Glomerular endothelial cell (primary cell): ENCODE data around the gene TAPBPL. TPM values are rescaled to one million over a fixed set of nuclear protein-coding genes. Genes with fewer than 3 reads are reported as not detected.
A peak's percentile ranks its signal among the peaks of the same experiment; 100 is the strongest.
"Not testable (repeated sequence)": the region's sequence is repeated elsewhere in the genome, so short reads cannot be mapped to it uniquely, and the experiment has no call there.

Experiments
- DNase-seq: peaks from one replicate; pipeline ENCODE4 v3.0.0-alpha.2; 2011; ENCODE audit warnings: low read depth, low spot score; ENCODE audit errors: extremely low read depth
- total RNA-seq: library from RNA; depleted of rRNA; stranded (reverse); fragments of >200 nt; gene quantifications from 2 replicates; pipeline ENCODE4 v1.2.3, GENCODE V29; 2015

TAPBPL gene
- total RNA-seq, 1 donor from 2014 or later, result 38.7 TPM

DNA sequence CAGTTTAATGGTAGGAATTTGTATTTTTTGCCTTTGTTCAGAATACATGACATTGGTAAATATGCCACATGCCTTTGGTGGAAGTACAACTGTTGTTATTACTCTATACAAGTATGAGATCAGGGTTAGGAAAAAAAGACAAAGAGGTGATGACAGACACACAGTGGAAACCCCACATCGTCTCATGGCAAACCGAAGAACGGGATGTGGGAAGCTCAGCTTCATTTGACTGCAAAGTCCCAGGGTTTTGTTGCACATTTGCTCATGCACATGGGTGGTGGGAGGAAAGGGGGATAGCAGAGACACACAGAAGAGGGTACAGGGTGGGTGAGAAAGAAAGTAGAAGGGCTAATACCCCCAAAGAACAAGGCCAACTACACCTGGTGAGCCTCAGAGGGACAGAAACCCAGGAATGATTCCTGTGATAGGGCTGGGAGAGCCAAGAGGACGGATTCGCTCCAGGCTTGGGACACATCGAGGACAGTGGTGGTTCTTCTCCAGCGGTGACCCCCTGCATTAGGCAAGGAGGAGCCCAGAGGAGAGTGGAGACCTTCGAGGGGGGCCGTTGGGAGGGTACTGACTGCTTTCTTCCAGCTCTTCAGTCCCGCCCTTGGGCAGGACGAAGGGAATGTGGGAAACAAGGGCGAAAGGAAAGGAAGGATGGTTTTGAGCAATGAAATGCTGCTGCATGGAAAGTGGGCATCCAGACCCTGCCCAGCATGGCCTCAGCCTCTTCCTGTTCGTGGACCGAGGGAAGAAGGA is 10.6 kb downstream of the TAPBPL start:
- DNase-seq, result no peak

DNA sequence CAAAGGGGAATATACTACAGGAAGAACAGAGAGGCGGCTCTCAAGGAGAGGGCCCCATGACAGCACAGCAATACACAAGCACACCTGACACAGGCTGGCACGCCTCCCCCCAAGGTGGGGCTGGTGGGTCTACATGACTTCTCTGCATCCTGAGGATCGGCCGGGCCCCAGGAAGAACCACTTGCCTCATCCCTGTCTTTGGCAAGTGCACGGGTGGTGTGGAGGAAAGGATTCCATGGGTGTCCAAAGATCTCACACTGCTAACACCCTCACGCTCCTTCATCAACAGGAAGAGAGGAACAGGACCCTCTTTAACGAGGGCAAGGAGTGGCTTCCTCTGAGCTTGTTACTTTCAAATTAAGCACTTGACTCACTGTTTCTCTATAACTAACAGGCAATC is 11.4 kb downstream of the TAPBPL start:
- DNase-seq, result no peak

DNA sequence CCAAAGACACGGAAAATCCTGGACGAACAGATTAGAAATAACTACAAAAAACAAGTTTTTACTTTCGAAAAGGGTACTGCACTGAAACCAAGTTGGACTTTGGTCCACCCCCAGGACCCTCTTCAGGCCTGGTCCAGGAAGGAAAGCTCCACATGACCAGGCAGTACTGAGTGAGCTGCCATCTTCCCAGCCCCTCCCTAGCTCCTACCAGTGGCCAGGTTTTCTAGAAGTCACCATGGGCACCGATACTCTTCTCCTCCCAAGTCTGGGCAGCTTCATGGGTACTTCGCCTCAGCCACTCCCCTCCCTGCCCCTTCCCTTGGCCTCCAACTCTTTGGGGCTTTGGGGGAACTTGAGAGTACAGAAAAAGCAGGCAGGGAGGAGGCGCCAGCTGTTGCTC is 12.0 kb downstream of the TAPBPL start:
- DNase-seq, result no peak

DNA sequence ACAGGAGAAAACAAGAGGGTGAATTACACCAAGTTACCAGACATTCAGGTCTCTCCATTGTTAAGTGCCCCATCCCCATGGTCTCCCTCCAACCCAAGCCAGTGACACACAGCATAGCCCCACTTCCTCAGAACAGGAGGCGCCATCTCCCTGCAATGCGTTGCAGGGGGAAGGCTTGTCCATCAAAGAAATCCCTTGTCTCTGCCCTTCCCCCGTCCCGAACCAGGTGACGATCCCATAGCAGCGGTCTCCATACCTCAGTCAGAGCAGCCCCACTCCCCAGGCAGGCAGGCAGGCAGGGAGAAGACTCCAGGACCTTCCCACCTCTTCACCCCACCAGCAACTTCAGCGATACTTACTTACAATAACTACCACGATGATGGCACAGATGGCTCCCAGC is 12.7 kb downstream of the TAPBPL start:
- DNase-seq, result no peak

DNA sequence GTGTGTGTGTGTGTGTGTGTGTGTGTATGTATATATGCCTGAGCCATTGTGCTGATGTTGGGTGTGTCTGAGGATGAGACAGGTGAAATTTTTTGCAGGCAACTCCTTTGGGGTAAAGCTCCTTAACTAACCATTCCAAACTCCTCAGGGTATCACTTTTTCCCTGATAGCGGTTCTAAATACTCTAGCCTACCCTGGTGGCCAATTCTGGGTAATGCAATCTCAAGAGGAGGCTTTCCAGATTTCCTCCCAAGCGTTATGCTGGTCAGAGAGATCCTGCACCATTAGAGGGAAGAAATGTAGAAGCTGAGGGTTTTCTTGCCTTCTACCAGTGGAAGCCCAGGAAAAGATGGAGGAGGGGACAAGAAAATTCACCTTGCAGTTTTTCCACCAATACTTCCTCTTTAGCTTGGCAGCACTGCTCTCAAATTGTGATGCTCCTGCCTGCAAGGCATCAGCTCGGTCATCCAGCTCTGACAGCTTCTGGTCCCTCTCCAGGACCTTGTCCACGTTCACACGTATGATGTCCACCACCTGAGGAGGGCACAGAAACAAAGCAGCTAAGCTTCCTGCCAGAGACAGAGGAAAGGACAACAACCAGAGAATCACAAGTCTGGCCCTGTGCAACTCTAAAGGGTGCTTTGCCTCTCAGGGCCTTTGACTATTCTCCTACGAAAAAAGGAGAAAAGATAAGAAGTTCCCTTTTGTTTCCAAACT is 13.8 kb downstream of the TAPBPL start:
- DNase-seq, result peak; percentile 66

DNA sequence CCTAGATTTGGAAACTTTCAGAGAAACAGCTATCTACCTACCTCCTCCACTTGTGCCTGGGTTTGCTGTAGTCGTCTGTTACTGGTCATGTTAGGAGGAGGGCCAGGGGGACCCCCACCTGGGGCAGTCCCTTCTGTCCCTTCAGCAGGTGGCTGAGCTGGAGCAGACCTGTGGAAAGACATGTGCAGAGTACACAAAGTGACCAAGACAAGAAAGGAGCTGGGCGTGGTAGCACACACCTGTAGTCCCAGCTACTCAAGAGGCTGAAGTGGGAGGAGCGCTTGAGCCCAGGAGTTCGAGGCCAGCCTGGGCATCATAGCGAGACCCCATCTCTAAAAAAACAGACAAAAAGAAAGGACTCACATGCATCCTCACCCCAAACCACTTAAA is 14.3 kb downstream of the TAPBPL start:
- no peak for DNase-seq

DNA sequence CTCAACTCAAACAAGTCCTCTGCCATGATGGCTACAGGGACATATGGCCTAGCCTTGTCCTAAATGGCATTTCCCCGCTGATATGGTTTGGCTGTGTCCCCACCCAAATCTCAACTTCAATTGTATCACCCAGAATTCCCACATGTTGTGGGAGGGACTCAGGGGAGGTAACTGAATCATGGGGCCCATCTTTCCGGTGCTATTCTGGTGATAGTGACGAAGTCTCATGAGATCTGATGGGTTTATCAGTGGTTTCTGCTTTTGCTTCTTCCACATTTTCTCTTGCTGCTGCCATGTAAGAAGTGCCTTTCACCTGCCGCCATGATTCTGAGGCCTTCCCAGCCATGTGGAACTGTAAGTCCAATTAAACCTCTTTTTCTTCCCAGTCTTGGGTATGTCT is 14.9 kb downstream of the TAPBPL start:
- not testable (repeated sequence) for DNase-seq

DNA sequence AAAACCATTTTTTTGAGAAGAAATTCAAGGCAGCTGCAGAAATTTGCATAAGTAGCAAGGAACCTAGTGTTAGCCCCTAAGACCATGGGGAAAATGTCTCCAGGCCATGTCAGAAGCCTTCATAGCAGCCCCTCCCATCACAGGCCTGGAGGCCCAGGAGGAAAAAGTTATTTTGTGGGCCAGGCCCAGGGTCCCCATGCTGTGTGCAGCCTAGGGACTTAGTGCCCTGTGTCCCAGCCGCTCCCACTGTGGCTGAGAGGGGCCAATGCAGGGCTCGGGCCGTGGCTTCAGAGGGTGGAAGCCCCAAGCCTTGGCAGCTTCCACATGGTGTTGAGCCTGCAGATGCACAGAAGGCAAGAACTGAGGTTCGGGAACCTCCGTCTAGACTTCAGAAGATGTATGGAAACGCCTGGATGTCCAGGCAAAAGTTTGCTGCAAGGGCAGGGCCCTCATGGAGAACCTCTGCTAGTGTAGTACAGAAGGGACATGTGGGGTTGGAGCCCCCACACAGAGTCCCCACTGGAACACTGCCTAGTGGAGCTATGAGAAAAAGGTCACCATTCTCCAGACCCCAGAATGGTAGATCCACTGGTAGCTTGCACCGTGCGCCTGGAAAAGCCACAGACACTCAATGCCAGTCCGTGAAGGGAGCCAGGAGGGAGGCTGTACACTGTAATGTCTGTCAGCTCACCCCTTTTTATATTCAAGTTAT is 15.9 kb downstream of the TAPBPL start:
- not testable (repeated sequence) for DNase-seq

DNA sequence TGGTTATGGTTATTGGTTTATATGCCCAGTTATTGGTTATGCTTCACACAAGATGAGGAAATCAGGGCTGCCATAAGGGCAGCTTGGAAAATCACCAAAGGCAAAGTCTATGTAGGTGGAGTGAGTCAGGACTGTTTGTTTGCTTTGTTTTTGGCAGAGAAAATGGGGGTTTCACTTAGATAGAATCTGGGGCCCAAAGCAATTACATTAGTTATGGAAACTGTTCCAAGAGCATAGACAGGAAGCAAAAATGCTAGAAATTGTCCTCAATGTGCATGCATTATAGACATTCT is 16.4 kb downstream of the TAPBPL start:
- no peak for DNase-seq

DNA sequence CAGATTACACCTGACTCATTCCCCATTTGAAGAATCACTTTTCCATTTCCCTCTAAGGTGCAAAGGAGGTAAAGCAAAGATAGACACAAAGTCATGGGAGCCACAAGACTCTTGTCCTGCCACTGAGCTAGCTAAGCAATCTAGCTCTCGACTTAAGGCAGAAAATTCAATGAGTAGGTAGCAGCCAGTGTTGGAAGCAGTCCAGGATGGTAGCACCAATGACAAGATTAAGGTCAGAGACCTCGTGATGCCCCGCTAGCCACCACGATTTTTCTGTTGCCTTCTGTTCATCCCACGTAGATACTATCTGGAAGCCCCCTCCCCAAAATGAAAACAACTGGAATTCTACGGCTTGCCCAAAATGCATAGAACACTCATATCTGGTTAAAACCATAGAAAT is 17.2 kb downstream of the TAPBPL start:
- DNase-seq, result no peak

DNA sequence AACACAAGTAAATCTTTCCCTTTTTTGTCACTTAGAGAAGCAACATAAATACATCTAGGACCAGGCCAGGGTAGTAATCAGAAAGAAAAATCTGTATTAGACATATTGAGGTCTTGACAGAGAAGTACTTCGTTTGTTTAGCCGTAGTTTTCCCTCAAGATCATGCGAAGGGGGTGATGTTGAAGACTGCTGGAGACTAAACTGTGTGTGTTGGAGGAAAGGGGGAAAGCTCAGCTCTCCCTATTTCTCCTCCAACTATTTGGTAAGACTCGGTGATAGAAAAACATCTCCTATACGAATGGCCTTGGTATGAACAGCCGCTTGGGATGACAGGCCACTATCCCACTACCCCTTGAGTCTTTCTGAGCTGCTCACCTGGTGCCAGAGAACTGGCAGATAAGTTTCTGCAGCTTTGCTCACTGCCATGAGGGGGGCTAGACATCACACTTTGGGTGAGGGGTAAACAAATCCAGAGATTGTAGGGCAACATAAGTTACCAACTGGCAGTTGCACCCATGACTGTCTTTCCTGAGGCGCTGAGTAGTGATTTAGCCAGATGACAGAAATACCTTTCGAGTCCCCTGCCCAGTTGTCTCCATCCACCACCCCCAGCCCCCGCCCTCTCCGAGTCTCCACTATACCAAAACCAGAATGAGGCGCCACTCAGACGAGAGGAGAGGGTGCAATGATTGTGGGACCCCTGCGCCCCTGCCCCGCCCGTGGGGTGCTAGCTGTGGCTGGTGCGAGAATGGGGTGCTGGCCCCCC is 17.9 kb downstream of the TAPBPL start:
- DNase-seq, result no peak

DNA sequence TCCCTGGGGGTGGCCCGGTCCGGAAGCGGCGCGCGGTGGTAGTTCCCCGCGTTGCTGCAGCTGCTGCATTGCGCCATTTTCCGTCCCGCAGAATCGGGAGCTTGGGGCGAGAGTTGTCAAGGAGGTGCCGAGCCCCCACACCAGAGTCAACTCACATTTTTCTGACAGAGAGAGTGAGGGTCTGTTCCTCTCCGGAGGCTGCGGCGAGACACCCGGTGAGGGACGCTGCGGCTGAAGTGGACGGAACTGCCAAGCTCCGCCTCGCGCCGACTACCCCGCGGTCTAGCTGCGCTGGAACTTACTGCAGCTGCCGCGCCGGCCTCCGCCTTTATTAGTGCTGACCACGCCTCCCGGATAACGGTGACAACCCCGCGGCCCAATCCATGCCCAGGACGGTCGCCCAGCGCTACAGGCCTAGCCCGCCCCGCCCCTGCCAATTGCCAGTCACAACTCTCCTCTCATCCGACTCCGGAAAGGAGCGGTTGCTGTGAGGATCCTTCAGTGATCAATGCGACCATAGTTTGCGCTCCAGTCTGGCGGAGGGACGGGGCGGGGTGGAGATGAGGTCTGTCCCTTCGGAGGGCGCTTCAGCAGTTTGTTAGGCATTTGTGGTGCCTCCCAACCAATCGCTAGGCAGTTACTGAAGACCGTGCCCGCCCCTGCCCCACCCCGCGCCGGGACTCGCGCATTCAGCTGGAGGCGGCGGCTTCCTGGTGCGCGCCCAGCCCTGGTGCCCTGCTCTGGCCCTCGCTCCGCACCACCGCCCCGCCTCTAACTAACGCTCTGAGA is 18.7 kb downstream of the TAPBPL start, which contains the start of gene VAMP1:
VAMP1 (minus strand) TSS at position 303 of the 789 bp plus-strand sequence; CDS start at position 157, 146 bp downstream.
- DNase-seq, result peak; percentile 57

DNA sequence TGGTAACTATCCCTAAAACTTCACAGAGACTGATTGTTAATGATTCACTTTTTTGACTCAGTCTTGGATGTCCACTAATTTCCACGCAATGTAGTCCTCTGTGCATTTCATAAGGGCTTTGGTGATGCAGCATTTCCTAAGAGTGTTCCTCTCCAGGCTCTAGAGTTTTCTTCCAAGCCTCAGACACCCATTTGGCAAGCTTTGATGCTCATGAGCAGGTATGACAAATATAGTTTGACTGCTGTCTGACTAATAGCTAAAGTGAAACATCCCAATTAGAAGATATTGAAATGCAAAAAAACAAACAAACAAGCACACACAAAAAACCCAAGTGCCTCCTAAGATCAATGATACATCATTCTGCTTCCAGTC is 20.1 kb downstream of the TAPBPL start:
- no peak for DNase-seq

DNA sequence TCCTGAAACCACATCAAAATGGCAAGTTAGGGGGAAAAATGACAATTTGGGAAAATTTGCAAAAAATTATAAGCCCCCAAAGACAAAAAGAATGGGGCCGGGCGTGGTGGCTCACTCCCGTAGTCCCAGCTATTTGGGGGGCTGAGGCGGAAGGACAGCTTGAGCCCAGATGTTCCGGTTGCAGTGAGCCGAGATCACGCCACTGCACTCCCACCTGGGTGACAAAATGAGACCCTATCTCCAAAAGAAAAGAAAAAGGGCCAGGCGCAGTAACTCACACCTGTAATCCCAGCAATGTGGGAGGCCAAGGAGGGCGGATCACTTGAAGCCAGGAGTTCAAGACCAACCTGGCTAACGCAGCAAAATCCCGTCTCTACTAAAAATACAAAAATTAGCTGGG is 20.6 kb downstream of the TAPBPL start:
- DNase-seq, result no peak

DNA sequence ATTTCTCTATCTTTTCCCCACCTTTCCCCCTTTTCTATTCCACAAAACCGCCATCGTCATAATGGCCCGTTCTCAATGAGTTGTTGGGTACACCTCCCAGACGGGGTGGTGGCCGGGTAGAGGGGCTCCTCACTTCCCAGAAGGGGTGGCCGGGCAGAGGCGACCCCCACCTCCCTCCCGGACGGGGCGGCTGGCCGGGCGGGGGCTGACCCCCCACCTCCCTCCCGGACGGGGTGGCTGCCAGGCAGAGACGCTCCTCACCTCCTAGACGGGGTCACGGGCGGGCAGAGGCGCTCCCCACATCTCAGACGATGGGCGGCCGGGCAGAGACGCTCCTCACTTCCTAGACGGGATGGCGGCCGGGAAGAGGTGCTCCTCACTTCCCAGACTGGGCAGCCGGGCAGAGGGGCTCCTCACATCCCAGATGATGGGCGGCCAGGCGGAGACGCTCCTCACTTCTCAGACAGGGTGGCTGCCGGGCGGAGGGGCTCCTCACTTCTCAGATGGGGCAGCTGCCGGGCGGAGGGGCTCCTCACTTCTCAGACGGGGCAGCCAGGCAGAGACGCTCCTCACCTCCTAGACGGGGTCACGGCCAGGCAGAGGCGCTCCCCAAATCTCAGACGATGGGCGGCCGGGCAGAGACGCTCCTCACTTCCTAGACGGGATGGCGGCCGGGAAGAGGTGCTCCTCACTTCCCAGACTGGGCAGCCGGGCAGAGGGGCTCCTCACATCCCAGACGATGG is 23.6 kb downstream of the TAPBPL start:
- not testable (repeated sequence) for DNase-seq

DNA sequence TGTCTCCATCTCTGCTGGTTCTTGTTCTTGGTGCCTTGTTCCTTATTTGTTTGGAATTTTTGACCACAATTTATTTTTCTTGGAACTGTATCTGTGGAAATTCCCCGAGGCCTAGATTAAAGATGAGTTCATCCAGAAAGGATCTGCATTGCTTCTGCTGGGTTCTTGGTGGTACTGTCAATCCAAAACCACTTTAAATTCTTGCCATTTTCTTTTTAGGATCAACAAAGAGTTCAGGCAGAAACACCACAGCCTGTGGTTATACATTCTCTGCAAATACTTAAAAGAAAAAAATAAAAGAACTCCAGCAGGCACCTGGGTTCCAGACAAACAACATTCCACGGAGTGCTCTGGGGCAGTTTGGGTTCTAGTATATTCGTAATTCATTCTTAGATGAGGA is 24.6 kb downstream of the TAPBPL start:
- no peak for DNase-seq

DNA sequence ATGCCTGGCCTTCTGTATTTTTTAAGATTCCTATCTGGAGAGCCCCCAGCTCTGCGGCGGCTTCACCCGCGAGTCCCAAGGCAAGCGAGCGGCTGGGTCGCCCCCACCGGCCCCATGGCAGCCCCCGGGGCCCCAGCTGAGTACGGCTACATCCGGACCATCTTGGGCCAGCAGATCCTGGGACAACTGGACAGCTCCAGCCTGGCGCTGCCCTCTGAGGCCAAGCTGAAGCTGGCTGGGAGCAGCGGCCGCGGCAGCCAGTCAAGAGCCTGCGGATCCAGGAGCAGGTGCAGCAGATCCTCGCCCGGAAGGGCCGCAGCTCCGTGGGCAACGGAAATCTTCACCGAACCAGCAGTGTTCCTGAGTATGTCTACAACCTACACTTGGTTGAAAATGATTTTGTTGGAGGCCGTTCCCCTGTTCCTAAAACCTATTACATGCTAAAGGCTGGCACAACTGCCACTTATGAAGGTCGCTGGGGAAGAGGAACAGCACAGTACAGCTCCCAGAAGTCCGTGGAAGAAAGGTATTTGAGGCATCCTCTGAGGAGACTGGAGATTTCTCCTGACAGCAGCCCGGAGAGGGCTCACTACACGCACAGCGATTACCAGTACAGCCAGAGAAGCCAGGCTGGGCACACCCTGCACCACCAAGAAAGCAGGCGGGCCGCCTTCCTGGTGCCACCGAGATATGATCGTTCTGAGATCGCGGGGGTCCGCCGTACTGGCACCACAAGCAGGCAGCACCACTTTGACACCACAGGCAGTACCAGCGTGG is 25.9 kb downstream of the TAPBPL start:
- not testable (repeated sequence) for DNase-seq

DNA sequence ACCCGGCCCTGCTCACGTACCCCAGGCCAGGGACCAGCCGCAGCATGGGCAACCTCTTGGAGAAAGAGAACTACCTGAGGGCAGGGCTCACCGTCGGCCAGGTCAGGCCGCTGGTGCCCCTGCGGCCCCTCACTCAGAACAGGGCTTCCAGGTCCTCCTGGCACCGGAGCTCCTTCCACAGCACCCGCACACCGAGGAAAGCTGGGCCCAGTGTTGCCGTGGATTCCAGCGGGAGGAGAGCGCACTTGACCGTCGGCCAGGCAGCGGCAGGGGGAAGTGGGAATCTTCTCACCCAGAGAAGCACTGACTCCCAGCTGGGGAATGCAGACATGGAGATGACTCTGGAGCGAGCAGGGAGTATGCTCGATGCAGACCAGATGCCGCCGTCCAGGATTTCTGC is 26.6 kb downstream of the TAPBPL start:
- DNase-seq, result no peak

DNA sequence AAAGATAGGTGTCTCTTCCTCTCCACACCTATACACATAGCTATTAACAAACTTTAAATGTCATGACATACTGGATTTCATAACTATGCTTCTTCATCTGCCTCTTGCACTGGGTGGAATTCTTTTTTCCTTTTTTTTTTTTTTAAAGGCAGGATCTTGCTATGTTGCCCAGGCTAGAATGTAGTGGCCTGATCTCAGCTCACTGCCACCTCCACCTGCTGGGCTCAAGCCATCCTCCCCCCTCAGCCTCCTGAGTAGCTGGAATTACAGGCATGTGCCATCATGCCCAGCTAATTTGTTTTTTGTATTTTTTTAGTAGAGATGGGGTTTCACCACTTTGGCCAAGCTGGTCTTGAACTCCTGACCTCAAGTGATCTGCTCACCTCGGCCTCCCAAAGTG is 36.4 kb downstream of the TAPBPL start:
- no peak for DNase-seq
